HCT116 (cell line): ENCODE results near the gene TFF3. TPM values are rescaled to one million over a fixed set of nuclear protein-coding genes. Genes with fewer than 3 reads are reported as not detected.

Source experiments
- ATAC-seq: fragments of 200-7000 bp; cut with Tn5 transposase; 2 replicates; pipeline ENCODE4 v1.9.1; 2020; ENCODE audit warnings: mild to moderate bottlenecking, moderate library complexity
- BruUV-seq: library from RNA; stranded (reverse); fragments of 400-500 nt; replicated peaks from 2 replicates; lab custom pipeline; 2021; lab: Mats Ljungman, UMichigan
- CTCF ChIA-PET: fragments of 300-600 bp; sonication (Branson Sonifier 250); formaldehyde crosslinking; loops from one replicate; lab custom pipeline; 2021; ENCODE audit warnings: antibody characterized with exemption; lab: Charles Lee
- POLR2A ChIA-PET: fragments of 300-600, 350-600 bp; sonication (Branson Sonifier 250); formaldehyde crosslinking; loops from one replicate; lab custom pipeline; 2021; ENCODE audit warnings: antibody characterized with exemption; lab: Charles Lee
- RAD21 ChIA-PET, 2 experiments: fragments of 300-600 bp; sonication (Branson Sonifier 250); formaldehyde crosslinking; loops; one replicate each; lab custom pipeline; 2023; ENCODE audit warnings: low total read pairs in 2 of 2; ENCODE audit not compliant: uncharacterized antibody in 2 of 2, unreplicated experiment in 2 of 2, low non-redundant PET in 1 of 2; lab: Charles Lee
- DNase-seq: peaks from one replicate; pipeline ENCODE4 v3.0.0-alpha.2; 2010; ENCODE audit warnings: low read depth, low spot score
- H2AFZ ChIP-seq: fragments of 200-600 bp; shearing (Covaris generic), sonication (generic); 2 replicates; pipeline ENCODE4 v1.6.1; 2017; ENCODE audit warnings: low read depth, mixed run types, mixed read lengths, antibody characterized with exemption, low read length; ENCODE audit not compliant: poor library complexity, severe bottlenecking
- H3K27ac ChIP-seq: 2 replicates; pipeline ENCODE4 v1.5.1; 2012; ENCODE audit warnings: low read depth, low read length
- H3K27me3 ChIP-seq: fragments of 200-600 bp; sonication (generic); 2 replicates; pipeline ENCODE4 v1.6.1; 2016; ENCODE audit warnings: mixed run types, low read length, mixed read lengths; ENCODE audit not compliant: insufficient read depth
- H3K36me3 ChIP-seq, 2 experiments: fragments of 200-500 bp in 1 of 2; fragments of 200-600 bp in 1 of 2; sonication (Bioruptor generic) in 1 of 2; sonication (generic) in 1 of 2; 2 replicates each; pipeline versions ENCODE4 v1.5.1 to v1.6.1; 2014 to 2016; ENCODE audit warnings: low read length in 2 of 2, inconsistent platforms in 1 of 2, mixed read lengths in 1 of 2, mixed run types in 1 of 2; ENCODE audit not compliant: insufficient read depth in 2 of 2, control insufficient read depth in 1 of 2
- H3K4me1 ChIP-seq, 2 experiments: fragments of 200-600 bp in 1 of 2; sonication (generic) in 1 of 2; 2 replicates each; pipeline versions ENCODE4 v1.5.1 to v1.6.1; 2012 to 2017; ENCODE audit warnings: low read length in 2 of 2, inconsistent platforms in 1 of 2, mild to moderate bottlenecking in 1 of 2, mixed read lengths in 1 of 2, mixed run types in 1 of 2, moderate library complexity in 1 of 2; ENCODE audit not compliant: insufficient read depth in 2 of 2, control insufficient read depth in 1 of 2
- H3K4me2 ChIP-seq: fragments of 200-600 bp; sonication (generic); 2 replicates; pipeline ENCODE4 v1.6.1; 2017; ENCODE audit warnings: mixed run types, low read length, mixed read lengths
- H3K4me3 ChIP-seq, 2 experiments: fragments of 200-600 bp in 1 of 2; sonication (generic) in 1 of 2; replicated peaks in 1 of 2; 2 replicates each; pipeline ENCODE4 v1.5.1; 2011 to 2016; ENCODE audit warnings: low read length in 2 of 2, control low read depth in 1 of 2, low read depth in 1 of 2, mild to moderate bottlenecking in 1 of 2, mixed read lengths in 1 of 2, mixed run types in 1 of 2
- H3K79me2 ChIP-seq: fragments of 200-600 bp; sonication (generic); 2 replicates; pipeline ENCODE4 v1.6.1; 2017; ENCODE audit warnings: mild to moderate bottlenecking, mixed run types, low read length, moderate library complexity, mixed read lengths; ENCODE audit not compliant: insufficient read depth
- H3K9ac ChIP-seq: fragments of 200-600 bp; sonication (generic); 2 replicates; pipeline ENCODE4 v1.6.1; 2016; ENCODE audit warnings: low read length, mixed read lengths
- H3K9me2 ChIP-seq: fragments of 200-600 bp; sonication (generic), shearing (Covaris generic); 2 replicates; pipeline ENCODE4 v1.6.1; 2017; ENCODE audit warnings: mixed run types, mild to moderate bottlenecking, moderate library complexity; ENCODE audit not compliant: insufficient read depth
- H3K9me3 ChIP-seq, 2 experiments: fragments of 200-500 bp in 1 of 2; fragments of 200-600 bp in 1 of 2; sonication (Bioruptor generic) in 1 of 2; sonication (generic) in 1 of 2; 2 replicates each; pipeline ENCODE4 v1.6.1; 2014 to 2017; ENCODE audit warnings: low read length in 2 of 2, mixed read lengths in 2 of 2, inconsistent platforms in 1 of 2, low read depth in 1 of 2, mild to moderate bottlenecking in 1 of 2, mixed run types in 1 of 2, moderate library complexity in 1 of 2; ENCODE audit not compliant: control insufficient read depth in 1 of 2, insufficient read depth in 1 of 2
- H4K20me1 ChIP-seq: fragments of 200-600 bp; sonication (generic), shearing (Covaris generic); 2 replicates; pipeline ENCODE4 v1.6.1; 2017; ENCODE audit warnings: mixed run types, mild to moderate bottlenecking, moderate library complexity; ENCODE audit not compliant: insufficient read depth
- RAD21 ChIP-seq: IDR thresholded peaks from 2 replicates; pipeline ENCODE4 v1.6.1; 2012; ENCODE audit warnings: low read depth, mild to moderate bottlenecking
- intact Hi-C: fragments of 100-400 bp; cut with micrococcal nuclease; formaldehyde crosslinking; loops from 2 replicates; pipeline ENCODE4 v1.10.0; 2022
- total RNA-seq: library from RNA; stranded (reverse); gene quantifications from one replicate; pipeline ENCODE4 v1.2.1, GENCODE V29; 2021; ENCODE audit not compliant: unreplicated experiment
- TF ChIP-seq, protein P1 (sequence below): IDR thresholded peaks from 2 replicates; pipeline ENCODE4 v1.6.1; 2012
- TF ChIP-seq, protein P2 (sequence below), 3 experiments: fragments of 200-600 bp in 1 of 3; sonication (generic) in 1 of 3; IDR thresholded peaks in 2 of 3; conservative IDR thresholded peaks in 1 of 3; 2 replicates each; pipeline ENCODE4 v1.5.1; 2012 to 2017; ENCODE audit warnings: low read depth in 2 of 3, low read length in 2 of 3, antibody characterized with exemption in 1 of 3, borderline replicate concordance in 1 of 3, control low read depth in 1 of 3, mild to moderate bottlenecking in 1 of 3, mixed read lengths in 1 of 3, mixed run types in 1 of 3, moderate library complexity in 1 of 3; ENCODE audit not compliant: insufficient read depth in 1 of 3

TFF3 gene
- total RNA-seq, 1 experiment from 2014 or later = 0.22 TPM

DNA sequence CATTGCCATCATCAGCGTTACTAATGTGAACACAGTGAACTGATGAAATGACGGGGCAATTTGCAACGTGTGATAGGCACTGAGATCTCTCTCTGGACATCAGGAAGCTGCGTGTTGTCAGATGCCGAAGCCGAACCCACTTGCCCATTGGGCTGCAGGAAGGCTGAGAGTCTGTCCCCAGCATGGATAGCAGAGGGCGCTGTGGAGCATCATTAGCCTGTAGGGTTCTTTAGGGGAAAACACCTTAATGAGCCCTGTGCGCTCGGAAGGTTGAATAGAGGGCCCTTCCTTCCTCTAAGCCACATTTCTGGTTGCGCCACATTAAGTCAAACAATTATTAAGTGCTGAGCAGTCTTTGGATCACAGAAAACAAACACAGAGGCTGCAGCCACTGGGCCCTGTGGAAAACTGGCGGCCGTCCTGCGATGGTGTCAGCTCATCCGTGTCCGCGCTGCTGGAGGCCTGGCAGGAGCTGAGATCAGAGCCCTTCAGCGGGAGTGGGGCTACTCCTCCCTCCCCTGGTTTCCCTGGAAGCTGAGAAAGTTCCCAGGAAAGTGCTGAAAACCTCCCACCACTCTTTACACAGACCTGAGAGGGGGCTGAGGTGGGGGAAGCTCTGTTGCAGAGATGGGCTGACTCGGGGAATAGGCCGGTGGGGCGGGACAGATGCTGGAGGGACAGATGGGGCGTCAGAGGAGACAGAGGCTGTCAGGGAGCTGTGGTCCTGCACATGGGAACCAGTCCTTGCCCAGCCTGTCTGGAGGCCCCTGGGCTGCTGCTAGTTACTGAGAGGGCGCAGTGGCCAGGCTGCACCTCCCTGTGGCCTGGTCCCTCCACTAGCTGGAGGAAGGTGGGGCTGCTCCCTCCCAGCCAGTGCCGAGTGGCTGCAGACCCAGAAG, 22.9 kb upstream of the TFF3 start:
- RAD21 ChIA-PET = interaction anchor here in 1 of 2 experiments (0.6 kb wide), 1 partner anchor 62 kb away, joined by 3 read pairs; no protein-coding TSS in a partner anchor
- no TSS peak for BruUV-seq
- Histone ChIP-seq H3K9me3 (no peaks in the 10 kb centered on the region), H3K4me2 (peak overlapping the region; percentile 11; the same call in 1 of the 2 replicates), H3K4me3 (no peak overlapping the region)
- TF ChIP-seq, protein P1, sequence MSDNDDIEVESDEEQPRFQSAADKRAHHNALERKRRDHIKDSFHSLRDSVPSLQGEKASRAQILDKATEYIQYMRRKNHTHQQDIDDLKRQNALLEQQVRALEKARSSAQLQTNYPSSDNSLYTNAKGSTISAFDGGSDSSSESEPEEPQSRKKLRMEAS = no peak
- peak; percentile 31; the same call in 1 of the 2 replicates for TF ChIP-seq RAD21
- TF ChIP-seq, protein P2, sequence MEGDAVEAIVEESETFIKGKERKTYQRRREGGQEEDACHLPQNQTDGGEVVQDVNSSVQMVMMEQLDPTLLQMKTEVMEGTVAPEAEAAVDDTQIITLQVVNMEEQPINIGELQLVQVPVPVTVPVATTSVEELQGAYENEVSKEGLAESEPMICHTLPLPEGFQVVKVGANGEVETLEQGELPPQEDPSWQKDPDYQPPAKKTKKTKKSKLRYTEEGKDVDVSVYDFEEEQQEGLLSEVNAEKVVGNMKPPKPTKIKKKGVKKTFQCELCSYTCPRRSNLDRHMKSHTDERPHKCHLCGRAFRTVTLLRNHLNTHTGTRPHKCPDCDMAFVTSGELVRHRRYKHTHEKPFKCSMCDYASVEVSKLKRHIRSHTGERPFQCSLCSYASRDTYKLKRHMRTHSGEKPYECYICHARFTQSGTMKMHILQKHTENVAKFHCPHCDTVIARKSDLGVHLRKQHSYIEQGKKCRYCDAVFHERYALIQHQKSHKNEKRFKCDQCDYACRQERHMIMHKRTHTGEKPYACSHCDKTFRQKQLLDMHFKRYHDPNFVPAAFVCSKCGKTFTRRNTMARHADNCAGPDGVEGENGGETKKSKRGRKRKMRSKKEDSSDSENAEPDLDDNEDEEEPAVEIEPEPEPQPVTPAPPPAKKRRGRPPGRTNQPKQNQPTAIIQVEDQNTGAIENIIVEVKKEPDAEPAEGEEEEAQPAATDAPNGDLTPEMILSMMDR (IDR thresholded peaks at IDR 0.05 in 2 of 3, conservative IDR thresholded peaks at IDR 0.05 in 1 of 3; ENCODE audit: borderline replicate concordance in 1 of 3, insufficient read depth in 1 of 3, low read depth in 2 of 3, low read length in 2 of 3) = peak; percentile 34 to 77 (median 73); a peak in 5 of 6 replicates
- TF ChIP-seq, all 23 proteins: peak for 2
- Histone ChIP-seq H3K79me2 (no peaks in the 10 kb centered on the region), H4K20me1 (no peaks in the 10 kb centered on the region), H3K9ac (no peak overlapping the region), H3K27me3 (no peaks in the 10 kb centered on the region), H3K4me1 (peaks cover 0 to 10% of the 10 kb centered on the region in 2 experiments; a peak in 3 of 4 replicates), H2AFZ (peak overlapping the region; percentile 29), H3K27ac (no peak overlapping the region), H3K9me2 (no peaks in the 10 kb centered on the region), H3K36me3 (no peaks in the 10 kb centered on the region)
- ATAC-seq = peak; percentile 87
- no peak for DNase-seq
- intact Hi-C loops = loop anchor here (1.0 to 10.0 kb wide), 2 partner anchors 117 to 193 kb away; no protein-coding TSS in a partner anchor
- POLR2A ChIA-PET = no interaction called here
- CTCF ChIA-PET = interaction anchor here (0.9 to 1.8 kb wide), 4 partner anchors 28 to 192 kb away, joined by 3 to 8 read pairs (median 5); no protein-coding TSS in a partner anchor
